HG02678 (cell line): ENCODE results near the gene TEX47.

Source experiments
- ATAC-seq: cut with Tn5 transposase; IDR thresholded peaks from one replicate; pipeline ENCODE4 v1.9.1; 2021; ENCODE audit warnings: mild to moderate bottlenecking, moderate library complexity; ENCODE audit not compliant: unreplicated experiment

The TEX47 gene

GRCh38 chr7:88756802-88757201 is 38.7 kb downstream of the TEX47 start:
- no peak for ATAC-seq

- ATAC-seq: no peak
Observed at GRCh38 chr7:88746126-88746525, 49.4 kb downstream of the TEX47 start.
